ENCODE data around the gene ETV3L.
"Not testable (repeated sequence)": the region's sequence is repeated elsewhere in the genome, so short reads cannot be mapped to it uniquely, and the experiment has no call there.

Gene ETV3L

GRCh38 chr1:157104598-157105293, 5.1 kb upstream of the ETV3L start:
- peak; percentile 11 for DNase-seq

GRCh38 chr1:157103268-157103667, 3.7 kb upstream of the ETV3L start:
- no peak for DNase-seq

DNA sequence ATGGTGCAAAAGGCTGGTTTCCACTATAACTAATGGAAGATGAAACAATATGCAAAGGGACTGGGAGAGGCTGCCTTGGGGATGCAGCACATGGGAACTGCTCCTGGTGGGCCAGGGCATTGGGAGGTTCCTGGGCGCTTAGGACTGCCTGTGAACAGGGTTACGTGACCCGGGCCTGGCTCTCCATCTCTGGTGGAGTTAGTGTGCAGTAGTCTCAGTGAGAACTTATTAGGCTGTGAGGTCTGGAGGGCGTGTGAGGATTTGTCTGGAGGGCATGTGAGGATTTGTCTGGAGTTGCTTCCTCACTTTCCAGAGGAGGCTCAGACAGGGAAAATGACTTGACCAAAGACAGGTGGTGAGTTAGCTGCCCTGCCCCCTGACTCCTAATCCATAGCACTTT, 1.5 kb upstream of the ETV3L start:
- no peak for DNase-seq

- not testable (repeated sequence) for DNase-seq
Observed at GRCh38 chr1:157098987-157099632, 498 bp downstream of the ETV3L start.

DNA sequence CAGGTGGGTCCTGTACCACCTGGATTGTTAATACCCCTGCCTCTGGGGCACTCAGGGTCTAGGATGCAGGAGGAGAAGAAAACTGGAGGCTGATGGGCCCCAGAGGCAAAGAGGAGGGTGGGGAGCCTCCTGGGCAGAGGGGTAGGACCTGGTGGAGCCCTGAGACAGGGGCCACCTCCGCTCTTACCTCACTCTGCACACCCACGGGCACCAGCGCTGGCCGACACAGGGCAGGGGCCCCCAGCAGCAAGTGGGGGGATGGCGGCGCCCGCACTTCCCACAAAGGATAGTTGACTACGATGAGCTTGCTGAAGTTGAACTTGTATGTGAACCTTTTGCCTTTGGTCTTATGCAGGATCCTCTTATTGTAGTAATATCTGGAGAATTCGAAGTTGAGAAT, 1.1 kb downstream of the ETV3L start:
- DNase-seq, result no peak

DNA sequence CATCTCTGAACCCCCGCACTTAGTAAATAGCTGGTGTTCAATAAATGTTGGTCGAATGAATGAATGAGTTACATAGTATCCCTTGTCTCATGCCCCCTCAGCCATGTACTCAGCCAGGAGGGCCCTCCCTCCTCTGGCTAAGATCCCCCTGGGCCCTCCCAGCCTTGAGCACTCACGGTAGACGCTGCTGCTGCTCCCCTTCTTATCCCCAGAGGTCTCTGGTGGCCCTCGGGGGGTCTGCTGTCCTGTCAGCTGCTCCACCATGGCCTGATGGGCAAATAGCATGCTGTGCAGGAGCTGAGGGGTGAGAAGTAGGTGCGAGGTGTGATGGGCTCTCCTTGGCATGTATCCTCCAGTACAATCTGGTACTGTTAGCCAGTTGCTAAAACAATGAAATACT, 1.9 kb downstream of the ETV3L start:
- no peak for DNase-seq

GRCh38 chr1:157096881-157097280, 2.7 kb downstream of the ETV3L start:
- no peak for DNase-seq

DNA sequence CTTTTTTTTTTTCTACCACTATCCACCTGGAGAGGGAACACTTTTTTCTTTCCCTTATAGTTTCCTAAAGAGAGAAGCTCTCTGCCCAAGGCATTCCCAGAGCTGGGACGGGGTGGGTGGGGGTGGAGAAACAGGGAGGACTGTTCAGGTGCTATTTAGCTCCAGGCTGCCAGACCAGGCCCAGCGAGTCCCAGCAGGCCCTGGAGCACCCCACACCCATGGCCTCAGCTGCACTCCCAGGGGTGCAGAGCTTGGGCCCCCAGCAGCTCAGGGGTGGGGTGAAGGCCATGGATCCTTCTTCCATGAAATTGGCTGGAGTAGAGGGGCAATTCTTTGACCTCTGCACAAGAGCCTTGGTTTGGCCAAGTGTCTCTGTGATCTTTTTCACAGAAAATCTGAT, 4.1 kb downstream of the ETV3L start:
- no peak for DNase-seq

DNA sequence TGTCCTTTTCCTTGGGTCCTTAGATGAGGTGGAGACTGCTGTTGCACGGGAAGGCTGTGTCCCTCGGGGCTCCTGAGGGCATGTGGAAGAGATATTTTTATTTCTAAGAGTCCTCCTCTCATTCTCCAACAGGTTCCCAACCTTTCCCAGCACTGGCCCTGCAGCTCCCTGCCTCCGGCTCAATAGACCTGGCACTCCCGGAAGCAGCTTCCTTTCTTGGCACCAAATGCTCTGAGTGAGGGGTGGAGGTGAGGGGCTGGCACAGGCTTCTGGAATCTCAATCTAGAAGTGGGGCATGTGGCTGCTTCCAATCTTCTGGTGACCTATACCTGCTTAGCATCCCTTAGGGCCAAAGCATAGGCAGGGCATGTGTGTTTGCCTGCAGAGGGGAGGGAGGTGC, 4.5 kb downstream of the ETV3L start:
- DNase-seq, result no peak

- no peak for DNase-seq
Observed at GRCh38 chr1:157092831-157093230, 6.8 kb downstream of the ETV3L start.

DNA sequence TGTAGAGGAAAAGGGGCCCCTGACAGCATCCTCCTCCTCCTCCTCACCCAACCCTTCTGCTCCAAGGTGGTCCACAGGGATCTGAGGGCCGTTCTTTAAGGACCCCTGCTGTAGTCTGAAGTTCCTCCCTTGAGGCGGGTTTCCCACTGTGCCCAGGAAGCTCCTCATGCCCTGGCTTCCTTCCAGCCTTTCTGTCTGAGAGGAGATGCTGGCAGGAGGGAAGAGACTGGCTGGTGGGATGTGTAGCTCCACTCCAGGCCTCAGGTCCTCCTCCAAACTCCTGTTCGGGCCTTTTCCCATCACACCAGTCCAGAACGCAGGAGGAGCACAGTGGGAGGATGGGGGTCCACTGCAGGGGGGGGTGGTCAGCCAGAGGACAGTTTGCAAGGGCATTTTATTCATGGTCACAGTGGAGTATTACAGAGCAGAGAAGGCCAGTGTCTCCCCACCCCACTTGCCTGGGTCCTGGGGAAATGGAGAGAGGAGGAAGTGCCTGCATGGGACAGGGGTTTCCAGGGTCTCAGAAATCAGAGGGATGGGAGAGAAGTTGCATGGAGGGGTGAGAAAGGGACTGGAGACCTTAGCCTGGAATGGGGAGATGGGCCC, 7.8 kb downstream of the ETV3L start:
- DNase-seq, result no peak

GRCh38 chr1:157091186-157091585, 8.4 kb downstream of the ETV3L start:
- DNase-seq, result no peak

DNA sequence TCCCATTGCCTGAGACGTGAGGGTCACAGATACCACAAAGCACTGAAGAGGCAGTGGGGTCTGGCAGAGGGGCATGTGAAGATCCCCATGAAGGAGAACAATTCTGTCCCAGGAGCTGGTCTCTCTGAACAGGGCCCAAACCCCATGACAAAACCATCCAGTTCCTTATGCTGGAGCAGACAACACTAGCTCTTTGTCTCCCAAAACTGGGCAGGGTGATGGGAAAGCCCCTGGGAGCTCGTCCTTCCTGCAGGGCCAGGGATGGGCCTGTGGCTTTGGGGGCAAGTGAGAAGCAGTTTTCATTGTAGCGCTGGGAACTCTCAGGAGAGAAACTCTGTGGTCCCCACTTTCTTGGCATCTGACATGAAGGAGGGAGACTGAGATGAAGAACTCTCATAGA, 8.8 kb downstream of the ETV3L start:
- DNase-seq, result no peak

DNA sequence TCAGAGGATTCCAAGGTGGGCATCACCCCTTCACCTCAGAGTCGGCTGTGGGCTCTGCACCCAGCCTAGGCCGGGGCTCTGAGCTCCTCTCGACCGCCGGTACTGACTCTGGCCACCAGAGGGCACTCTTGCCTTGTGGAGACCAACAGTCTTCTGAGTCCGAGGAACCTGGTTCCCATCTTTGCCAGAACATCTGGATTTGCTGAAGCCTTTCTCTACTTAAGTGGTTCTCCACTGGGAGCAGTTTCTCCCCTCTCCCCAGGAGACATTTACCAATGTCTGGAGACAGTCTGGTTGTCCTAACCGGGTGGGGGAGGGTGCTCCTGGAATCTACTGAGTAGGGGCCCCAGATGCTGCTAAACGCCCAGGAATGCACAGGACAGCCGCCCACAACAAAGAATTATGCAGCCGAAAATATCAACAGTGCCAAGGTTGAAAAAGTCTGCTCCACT, 9.4 kb downstream of the ETV3L start:
- DNase-seq, result peak; percentile 94

GRCh38 chr1:157089789-157090188, 9.8 kb downstream of the ETV3L start:
- no peak for DNase-seq

DNA sequence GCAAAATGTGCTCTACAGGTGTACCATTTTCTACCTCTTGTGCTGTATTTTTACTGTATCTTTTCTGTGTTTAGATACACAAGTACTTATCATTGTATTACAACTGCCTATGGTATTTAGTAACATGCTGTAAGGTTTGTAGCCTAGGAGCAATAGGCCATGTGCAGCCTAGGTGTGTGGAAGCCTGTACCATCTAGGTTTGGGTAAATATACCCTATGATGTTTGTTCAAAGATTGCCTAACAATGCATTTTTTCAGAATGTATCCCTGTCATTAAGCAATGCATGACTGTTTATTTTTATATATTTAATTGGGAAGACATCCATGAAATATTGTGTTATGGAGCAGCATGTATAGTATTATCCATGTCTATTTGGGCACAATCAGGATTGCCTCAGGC, 11.0 kb downstream of the ETV3L start:
- no peak for DNase-seq

DNA sequence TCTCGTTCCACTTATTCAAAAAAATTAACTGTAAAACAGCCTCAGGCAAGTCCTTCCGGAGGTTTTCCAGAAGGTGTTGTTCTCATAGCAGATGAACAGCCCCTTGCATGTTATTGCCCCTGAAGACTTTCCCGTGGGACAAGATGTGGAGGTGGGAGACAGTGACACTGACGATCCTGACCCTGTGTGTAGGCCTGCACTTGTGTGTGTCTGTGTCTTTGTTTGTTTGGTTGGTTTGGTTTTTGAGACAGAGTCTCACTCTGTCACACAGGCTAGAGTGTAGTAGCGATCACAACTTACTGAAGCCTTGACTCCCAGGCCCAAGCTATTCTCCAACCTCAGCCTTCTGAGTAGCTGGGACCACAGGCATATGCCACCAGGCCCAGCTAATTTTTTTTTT, 12.6 kb downstream of the ETV3L start:
- no peak for DNase-seq

- no peak for DNase-seq
Observed at GRCh38 chr1:157086299-157086698, 13.3 kb downstream of the ETV3L start.

DNA sequence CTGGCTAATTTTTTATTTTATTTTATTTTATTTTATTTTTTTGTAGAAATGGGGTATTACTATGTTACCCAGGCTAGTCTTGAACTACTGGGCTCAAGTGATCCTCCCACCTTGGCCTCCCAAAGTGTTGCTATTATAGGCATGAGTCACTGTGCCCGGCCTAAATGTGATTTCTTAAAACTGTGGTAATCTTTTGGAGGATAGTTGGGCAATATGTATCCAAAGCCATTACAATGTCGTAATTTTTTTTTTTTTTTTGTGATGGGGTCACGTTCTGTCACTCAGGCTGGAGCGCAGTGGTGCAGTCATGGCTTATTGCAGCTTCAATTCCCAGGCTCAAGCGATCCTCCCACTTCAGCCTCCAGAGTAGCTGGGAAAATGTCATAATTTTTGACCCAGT, 14.2 kb downstream of the ETV3L start:
- no peak for DNase-seq

DNA sequence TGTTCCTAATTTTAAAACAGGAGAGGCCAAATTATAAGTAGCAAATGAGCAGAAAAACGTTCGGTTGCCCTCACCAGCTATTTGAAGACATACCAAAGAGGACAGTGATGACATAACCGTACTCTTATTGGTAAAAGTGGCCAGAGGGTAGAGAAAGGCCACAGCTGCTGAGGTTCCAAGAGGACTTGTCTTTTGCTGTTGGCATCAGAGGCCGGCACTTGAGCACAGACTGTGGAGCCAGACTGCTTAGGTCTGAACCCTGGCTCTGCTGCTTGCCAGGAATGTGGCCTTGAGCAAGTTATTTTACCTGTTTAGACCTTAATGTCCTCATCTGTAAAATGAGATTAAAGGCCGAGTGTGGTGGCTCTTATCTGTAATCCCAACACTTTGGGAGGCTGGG, 14.9 kb downstream of the ETV3L start:
- no peak for DNase-seq

DNA sequence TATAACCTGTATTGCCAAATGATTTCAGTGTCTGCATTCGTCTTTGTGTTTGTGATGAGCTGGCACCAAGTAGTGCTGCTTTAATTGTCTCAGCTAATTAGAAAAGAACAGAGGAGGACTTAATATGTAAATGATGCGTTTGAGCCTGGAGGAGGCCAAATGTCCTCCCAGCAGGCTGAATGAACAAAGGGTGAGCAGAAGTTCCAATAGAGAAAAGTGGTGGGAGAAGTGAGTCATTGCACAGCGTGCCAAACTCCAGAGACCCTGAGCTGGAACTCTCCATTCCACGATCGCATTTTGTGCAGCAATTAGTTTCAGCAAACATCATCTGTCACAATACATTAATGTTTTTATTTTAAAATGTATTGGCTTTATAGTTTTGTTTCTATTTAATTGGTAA, 17.9 kb downstream of the ETV3L start:
- DNase-seq, result no peak

DNA sequence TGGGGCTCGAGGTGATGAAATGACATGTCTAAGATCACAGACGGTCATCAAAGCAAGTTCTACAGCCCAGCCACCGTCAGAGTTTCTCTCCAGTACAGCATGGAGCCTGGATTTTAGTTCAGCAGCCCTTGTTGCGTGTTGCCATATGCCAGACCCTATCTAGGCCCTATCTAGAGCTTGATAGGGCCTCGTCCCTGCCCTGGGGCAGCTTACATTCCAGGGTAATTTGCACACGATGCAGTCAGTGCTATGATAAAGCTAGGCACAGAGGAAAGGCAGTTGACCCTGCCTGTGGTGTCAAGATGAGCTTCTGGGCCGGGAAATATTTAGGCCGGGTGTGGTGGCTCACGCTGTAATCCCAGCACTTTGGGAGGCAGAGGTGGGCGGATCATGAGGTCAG, 18.9 kb downstream of the ETV3L start:
- no peak for DNase-seq

GRCh38 chr1:157077394-157077793, 22.2 kb downstream of the ETV3L start:
- no peak for DNase-seq

- peak; percentile 60 for DNase-seq
Observed at GRCh38 chr1:157073944-157074685, 25.5 kb downstream of the ETV3L start.
